SU-DHL-6 (cell line): ENCODE data around the gene SUSD2.
"Not testable (repeated sequence)": the region's sequence is repeated elsewhere in the genome, so short reads cannot be mapped to it uniquely, and the experiment has no call there.

Experiments
- H2AFZ ChIP-seq: fragments of 200-600 bp; sonication (generic); 2 replicates; pipeline ENCODE4 v1.6.1; 2014; ENCODE audit warnings: low read depth, mild to moderate bottlenecking, moderate library complexity, mixed read lengths, antibody characterized with exemption, low read length; ENCODE audit not compliant: severe bottlenecking
- H3F3A ChIP-seq: fragments of 200-600 bp; shearing (Covaris generic); 2 replicates; pipeline ENCODE4 v1.6.0; 2016; ENCODE audit warnings: antibody characterized with exemption, mild to moderate bottlenecking; ENCODE audit not compliant: insufficient read depth
- H3K27ac ChIP-seq: fragments of 200-600 bp; sonication (generic); 2 replicates; pipeline ENCODE4 v1.5.1; 2016; ENCODE audit warnings: low read depth, mild to moderate bottlenecking, low read length, moderate library complexity, mixed read lengths
- H3K27me3 ChIP-seq: fragments of 200-600 bp; sonication (generic), shearing (Covaris generic); 2 replicates; pipeline ENCODE4 v1.6.0; 2014; ENCODE audit warnings: mild to moderate bottlenecking, low read length
- H3K36me3 ChIP-seq: fragments of 200-600 bp; sonication (generic); 2 replicates; pipeline ENCODE4 v1.6.1; 2014; ENCODE audit warnings: mild to moderate bottlenecking, low read length, mixed read lengths
- H3K4me2 ChIP-seq: fragments of 300-600, 200-600 bp; shearing (Covaris generic), sonication (generic); 2 replicates; pipeline ENCODE4 v1.6.0; 2014; ENCODE audit warnings: low read length, low read depth, mild to moderate bottlenecking; ENCODE audit not compliant: poor library complexity, severe bottlenecking
- H3K4me3 ChIP-seq: fragments of 200-600 bp; sonication (generic); 2 replicates; pipeline ENCODE4 v1.5.1; 2014; ENCODE audit warnings: antibody characterized with exemption, low read length, mild to moderate bottlenecking, mixed read lengths; ENCODE audit not compliant: insufficient read depth, poor library complexity, severe bottlenecking
- H3K79me2 ChIP-seq: fragments of 200-600 bp; sonication (generic); 2 replicates; pipeline ENCODE4 v1.6.1; 2014; ENCODE audit warnings: mild to moderate bottlenecking, low read length, moderate library complexity; ENCODE audit not compliant: insufficient read depth
- H3K9ac ChIP-seq: fragments of 200-600 bp; sonication (generic); 2 replicates; pipeline ENCODE4 v1.7.0; 2014; ENCODE audit warnings: mild to moderate bottlenecking, low read length
- H3K9me2 ChIP-seq: fragments of 200-600 bp; sonication (generic); replicated peaks from 2 replicates; pipeline ENCODE4 v1.6.1; 2014; ENCODE audit warnings: low read length; ENCODE audit not compliant: insufficient read depth
- H3K9me3 ChIP-seq: fragments of 200-600 bp; sonication (generic); 2 replicates; pipeline ENCODE4 v1.6.1; 2014; ENCODE audit warnings: low read length, mixed read lengths; ENCODE audit not compliant: insufficient read depth
- H4K20me1 ChIP-seq: fragments of 200-600 bp; sonication (generic); 2 replicates; pipeline ENCODE4 v1.6.1; 2014; ENCODE audit warnings: low read depth, mild to moderate bottlenecking, antibody characterized with exemption, low read length, moderate library complexity, mixed read lengths
- EZH2phosphoT487 ChIP-seq: fragments of 200-600 bp; sonication (generic), shearing (Covaris generic); conservative IDR thresholded peaks from 2 replicates; pipeline ENCODE4 v1.6.1; 2018; ENCODE audit warnings: mild to moderate bottlenecking, antibody characterized with exemption, low read length, moderate library complexity, mixed read lengths
- TF ChIP-seq, protein P1 (sequence below): fragments of 200-600 bp; sonication (generic); IDR thresholded peaks from one replicate; pipeline ENCODE4 v1.5.1; 2017; ENCODE audit warnings: antibody characterized with exemption, mild to moderate bottlenecking, low read length, moderate library complexity; ENCODE audit not compliant: insufficient read depth, poor library complexity, severe bottlenecking

The SUSD2 gene

DNA sequence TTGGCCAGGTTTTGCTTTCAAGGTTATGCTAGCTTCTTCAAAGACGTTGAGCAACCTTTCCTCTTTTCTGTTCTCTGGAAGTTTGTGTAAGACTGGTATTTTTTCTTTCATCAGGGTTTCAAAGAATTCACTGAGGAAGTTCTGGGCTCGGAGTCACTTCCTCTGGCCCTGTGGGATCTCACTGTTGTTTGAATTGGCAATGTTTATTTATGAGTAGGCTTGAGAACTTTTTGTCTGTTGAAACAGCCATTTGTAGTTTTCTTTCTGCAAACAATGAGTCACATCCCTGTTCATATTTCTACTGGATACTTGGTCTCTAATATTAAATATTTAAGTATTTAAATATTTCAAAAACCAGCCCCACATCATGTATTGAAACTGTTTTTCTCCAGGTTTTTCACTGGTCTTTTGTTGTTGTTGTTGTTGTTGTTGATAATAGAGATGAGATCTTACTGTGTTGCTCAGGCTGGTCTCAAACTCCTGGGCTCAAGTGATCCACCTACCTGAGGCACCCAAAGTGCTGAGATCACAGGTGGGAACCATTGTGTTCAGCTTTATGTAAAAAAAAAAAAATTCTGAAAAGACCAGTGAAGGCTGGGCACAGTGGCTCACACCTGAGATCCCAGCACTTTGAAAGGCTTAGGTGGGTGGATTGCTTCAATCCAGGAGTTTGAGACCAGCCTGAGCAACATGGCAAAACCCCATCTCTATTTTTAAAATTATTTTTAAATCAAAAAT, 26.9 kb downstream of the SUSD2 start:
- H3K4me2 ChIP-seq = no peak overlapping the region
- no peak overlapping the region for H3K9ac ChIP-seq
- 0 out of 2 replicates have a peak, but pooled peaks cover 2% of the 10 kb centered on the region for H3K27me3 ChIP-seq
- H4K20me1 ChIP-seq = no peaks in the 10 kb centered on the region
- no peak overlapping the region for H3K4me3 ChIP-seq
- H3F3A ChIP-seq = no peaks in the 10 kb centered on the region
- H3K79me2 ChIP-seq = no peaks in the 10 kb centered on the region
- H3K9me2 ChIP-seq = no peaks in the 10 kb centered on the region
- no peak overlapping the region for H3K27ac ChIP-seq
- TF ChIP-seq, protein P1, sequence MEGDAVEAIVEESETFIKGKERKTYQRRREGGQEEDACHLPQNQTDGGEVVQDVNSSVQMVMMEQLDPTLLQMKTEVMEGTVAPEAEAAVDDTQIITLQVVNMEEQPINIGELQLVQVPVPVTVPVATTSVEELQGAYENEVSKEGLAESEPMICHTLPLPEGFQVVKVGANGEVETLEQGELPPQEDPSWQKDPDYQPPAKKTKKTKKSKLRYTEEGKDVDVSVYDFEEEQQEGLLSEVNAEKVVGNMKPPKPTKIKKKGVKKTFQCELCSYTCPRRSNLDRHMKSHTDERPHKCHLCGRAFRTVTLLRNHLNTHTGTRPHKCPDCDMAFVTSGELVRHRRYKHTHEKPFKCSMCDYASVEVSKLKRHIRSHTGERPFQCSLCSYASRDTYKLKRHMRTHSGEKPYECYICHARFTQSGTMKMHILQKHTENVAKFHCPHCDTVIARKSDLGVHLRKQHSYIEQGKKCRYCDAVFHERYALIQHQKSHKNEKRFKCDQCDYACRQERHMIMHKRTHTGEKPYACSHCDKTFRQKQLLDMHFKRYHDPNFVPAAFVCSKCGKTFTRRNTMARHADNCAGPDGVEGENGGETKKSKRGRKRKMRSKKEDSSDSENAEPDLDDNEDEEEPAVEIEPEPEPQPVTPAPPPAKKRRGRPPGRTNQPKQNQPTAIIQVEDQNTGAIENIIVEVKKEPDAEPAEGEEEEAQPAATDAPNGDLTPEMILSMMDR = no peak
- TF ChIP-seq EZH2phosphoT487 = no peak
- H3K36me3 ChIP-seq = no peaks in the 10 kb centered on the region
- H2AFZ ChIP-seq = no peak overlapping the region
- H3K9me3 ChIP-seq = no peaks in the 10 kb centered on the region

DNA sequence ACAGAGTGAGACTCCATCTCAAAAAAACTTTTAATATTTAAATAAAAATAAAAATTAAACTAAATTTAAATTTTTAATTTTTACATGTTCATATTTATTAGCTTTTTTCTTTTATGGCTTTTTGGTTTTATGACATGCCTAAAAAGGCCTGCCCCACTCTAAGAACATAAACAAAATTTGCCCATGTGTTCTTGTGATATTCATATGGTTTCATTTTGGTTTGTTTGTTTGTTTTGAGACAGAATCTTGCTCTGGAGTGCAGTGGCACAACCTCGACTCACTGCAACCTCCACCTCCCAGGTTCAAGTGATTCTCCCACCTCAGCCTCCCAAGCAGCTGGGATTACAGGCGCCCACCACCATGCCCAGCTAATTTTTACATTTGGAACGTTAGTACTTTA, 27.7 kb downstream of the SUSD2 start:
- no peaks in the 10 kb centered on the region for H3K9me2 ChIP-seq
- no peaks in the 10 kb centered on the region for H3F3A ChIP-seq
- H2AFZ ChIP-seq = no peak overlapping the region
- H3K4me2 ChIP-seq = no peak overlapping the region
- H4K20me1 ChIP-seq = no peaks in the 10 kb centered on the region
- H3K9ac ChIP-seq = no peak overlapping the region
- 0 out of 2 replicates have a peak, but pooled peaks cover 2% of the 10 kb centered on the region for H3K27me3 ChIP-seq
- H3K36me3 ChIP-seq = no peaks in the 10 kb centered on the region
- no peaks in the 10 kb centered on the region for H3K9me3 ChIP-seq
- no peak overlapping the region for H3K27ac ChIP-seq
- H3K79me2 ChIP-seq = no peaks in the 10 kb centered on the region
- TF ChIP-seq, protein P1 = no peak
- TF ChIP-seq EZH2phosphoT487 = no peak
- no peak overlapping the region for H3K4me3 ChIP-seq

DNA sequence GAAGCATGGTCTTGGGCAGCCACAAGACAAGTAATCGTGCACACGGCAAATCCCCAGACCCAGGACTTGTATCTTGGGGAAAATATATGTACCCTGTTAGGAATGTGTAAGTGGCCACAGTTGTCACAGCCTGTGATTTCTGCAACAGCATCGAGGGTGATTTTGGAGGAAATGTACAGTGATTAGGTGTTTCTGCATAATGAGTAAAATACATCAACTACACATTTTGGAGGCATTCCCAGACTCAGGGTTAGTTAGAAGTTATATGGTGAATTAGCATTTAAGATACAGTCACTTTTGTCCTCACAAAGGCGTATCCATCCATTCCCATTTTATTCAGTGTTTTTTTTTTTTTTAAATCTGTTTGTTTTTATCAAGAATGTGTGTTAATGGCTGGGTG, 28.4 kb downstream of the SUSD2 start:
- Histone ChIP-seq H3K27ac (no peak overlapping the region), H3F3A (no peaks in the 10 kb centered on the region), H3K9ac (no peak overlapping the region), H3K4me3 (no peak overlapping the region), H3K9me3 (no peaks in the 10 kb centered on the region), H3K36me3 (no peaks in the 10 kb centered on the region), H3K4me2 (no peak overlapping the region), H3K79me2 (no peaks in the 10 kb centered on the region), H4K20me1 (no peaks in the 10 kb centered on the region), H3K27me3 (0 out of 2 replicates have a peak, but pooled peaks cover 2% of the 10 kb centered on the region), H3K9me2 (no peaks in the 10 kb centered on the region), H2AFZ (no peak overlapping the region)
- TF ChIP-seq EZH2phosphoT487 = no peak
- TF ChIP-seq, protein P1 = no peak

DNA sequence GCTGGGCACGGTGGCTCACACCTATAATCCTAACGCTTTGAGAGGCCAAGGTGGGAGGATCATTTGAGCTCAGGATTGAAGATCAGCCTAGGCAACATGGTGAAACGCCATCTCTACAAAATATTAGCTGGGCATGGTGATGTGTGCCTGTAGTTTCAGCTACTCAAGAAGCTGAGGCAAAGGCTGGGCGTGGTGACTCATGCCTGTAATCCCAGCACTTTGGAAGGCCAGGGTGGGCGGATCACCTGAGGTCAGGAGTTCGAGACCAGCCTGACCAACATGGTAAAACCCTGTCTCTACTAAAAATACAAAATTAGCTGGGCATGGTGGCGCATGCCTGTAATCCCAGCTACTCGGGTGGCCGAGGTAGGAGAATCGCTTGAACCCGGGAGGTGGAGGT, 29.1 kb downstream of the SUSD2 start:
- not testable (repeated sequence) for H2AFZ ChIP-seq, H3K9ac ChIP-seq, H3F3A ChIP-seq, H3K27ac ChIP-seq, H3K9me3 ChIP-seq, H3K79me2 ChIP-seq, H3K4me3 ChIP-seq, H3K27me3 ChIP-seq, H3K36me3 ChIP-seq, H3K9me2 ChIP-seq, H4K20me1 ChIP-seq, H3K4me2 ChIP-seq

DNA sequence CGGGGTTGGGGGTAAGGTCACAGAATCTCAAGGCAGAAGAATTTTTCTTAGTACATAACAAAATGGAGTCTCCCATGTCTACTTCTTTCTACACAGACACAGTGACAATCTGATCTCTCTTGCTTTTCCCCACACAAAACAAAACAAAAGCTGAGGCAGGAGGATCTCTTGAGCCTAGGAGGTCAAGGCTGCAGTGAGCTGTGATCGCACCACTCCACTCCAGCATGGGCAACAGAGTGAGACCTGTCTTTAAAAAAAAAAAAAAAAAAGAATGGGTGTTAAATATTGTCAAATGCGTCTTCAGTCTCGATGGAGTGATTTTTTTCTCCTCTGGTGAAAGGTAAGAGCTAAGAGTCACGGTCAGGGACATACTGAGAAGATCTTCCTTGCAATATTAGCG, 30.4 kb downstream of the SUSD2 start:
- H3K9ac ChIP-seq, H3K9me2 ChIP-seq, H3K9me3 ChIP-seq, H3K36me3 ChIP-seq, H3K27me3 ChIP-seq, H3K79me2 ChIP-seq, H4K20me1 ChIP-seq, H2AFZ ChIP-seq, H3K27ac ChIP-seq, H3F3A ChIP-seq, H3K4me2 ChIP-seq, H3K4me3 ChIP-seq: not testable (repeated sequence)

DNA sequence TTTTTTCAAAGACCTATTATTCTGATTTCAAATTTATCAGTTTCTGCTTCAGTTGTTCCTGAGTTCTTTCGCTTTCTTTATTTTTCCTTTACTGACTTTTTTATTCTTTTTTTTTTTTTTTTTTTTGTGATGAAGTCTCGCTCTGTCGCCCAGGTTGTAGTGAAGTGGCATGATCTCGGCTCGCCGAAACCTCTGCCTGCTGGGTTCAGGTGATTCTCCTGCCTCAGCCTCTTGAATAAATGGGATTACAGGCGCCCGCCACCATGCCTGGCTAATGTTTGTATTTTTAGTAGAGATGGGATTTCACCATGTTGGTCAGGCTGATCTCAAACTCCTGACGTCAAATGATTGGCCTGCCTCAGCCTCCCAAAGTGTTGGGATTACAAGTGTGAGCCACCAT, 31.8 kb downstream of the SUSD2 start:
- H3F3A ChIP-seq, H3K27me3 ChIP-seq, H2AFZ ChIP-seq, H3K27ac ChIP-seq, H3K9me2 ChIP-seq, H4K20me1 ChIP-seq, H3K4me3 ChIP-seq, H3K4me2 ChIP-seq, H3K9me3 ChIP-seq, H3K79me2 ChIP-seq, H3K9ac ChIP-seq, H3K36me3 ChIP-seq: not testable (repeated sequence)
